GM12878 (cell line): ENCODE measurements around the gene RCAN2. TPM values are rescaled to one million over a fixed set of nuclear protein-coding genes. Genes with fewer than 3 reads are reported as not detected.

ENCODE experiments used
- GABPA ChIP-seq: IDR thresholded peaks from 2 replicates; pipeline ENCODE4 v1.6.1; 2014; ENCODE audit warnings: antibody characterized with exemption, low read depth, mild to moderate bottlenecking, inconsistent platforms
- IKZF1 ChIP-seq: fragments of 450-650 bp; conservative IDR thresholded peaks from 2 replicates; pipeline ENCODE4 v1.6.1; 2017; ENCODE audit warnings: antibody characterized with exemption, mild to moderate bottlenecking
- polyA plus RNA-seq, 11 experiments: library from polyadenylated mRNA; depleted of rRNA in 4 of 11; unstranded in 6 of 11; stranded (reverse) in 5 of 11; fragments of >200 nt; fragmentation: Nextera tagmentation in 4 of 11; fragmentation: Illumina TruSeq in 1 of 11; extraction: Ambion mirVana in 4 of 11; extraction: Trizol in 1 of 11; gene quantifications; 1 replicate in 1 of 11; 2 replicates in 10 of 11; pipeline versions ENCODE4 v1.2.1 to v1.2.3, GENCODE V29; 2011 to 2016; ENCODE audit warnings: inconsistent platforms in 2 of 11, missing spikeins in 2 of 11, low read depth in 1 of 11
- total RNA-seq, 4 experiments: library from RNA; depleted of rRNA in 3 of 4; stranded (reverse); fragments of >200 nt in 3 of 4; fragmentation: Illumina TruSeq in 1 of 4; extraction: Trizol in 1 of 4; gene quantifications; 2 replicates each; pipeline versions ENCODE4 v1.2.1 to v1.2.3, GENCODE V29; 2013 to 2021

RCAN2 gene
- total and polyA plus RNA-seq, 10 of the 15 experiments (the other 5 are each of a cell fraction or from before 2014, with no cell fraction given): 0.06 TPM; not detected in 9

DNA sequence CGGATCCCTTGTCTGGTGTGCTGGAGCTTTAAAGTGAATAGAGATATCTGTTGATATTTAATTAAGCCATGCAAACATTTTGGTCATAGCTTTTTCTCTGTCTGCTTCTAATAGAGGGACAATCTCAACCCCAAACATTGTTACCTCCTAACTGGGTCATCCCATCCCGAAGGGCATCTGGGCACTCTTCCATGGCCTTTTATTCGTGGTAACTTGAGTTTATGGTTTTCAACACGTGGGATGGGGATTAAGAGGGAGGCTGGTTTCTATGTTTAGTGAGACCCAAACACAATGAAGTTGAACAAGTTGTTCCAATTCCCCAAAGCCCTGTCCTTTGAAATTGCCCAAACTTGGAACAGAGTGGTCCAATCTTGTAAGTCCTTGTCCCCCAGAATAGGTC lies 319.1 kb downstream of the RCAN2 start (continued):
- TF ChIP-seq GABPA (no peak), IKZF1 (no peak)

Other genes with a start within 250 kb of the RCAN2 start
- not detected in 2 replicates for gene CYP39A1, start 161.4 kb upstream of the RCAN2 start, total RNA-seq (2014; rRNA removed)
- not detected in 2 replicates for gene CYP39A1, start 161.4 kb upstream of the RCAN2 start, total RNA-seq (2014; rRNA removed; fragmentation: Illumina TruSeq; extraction: Trizol)
- gene CYP39A1, start 161.4 kb upstream of the RCAN2 start, total RNA-seq (2021): not detected in 2 replicates
- not detected in 2 replicates for gene CYP39A1, start 161.4 kb upstream of the RCAN2 start, polyA plus RNA-seq (2011; rRNA removed)
- gene CYP39A1, start 161.4 kb upstream of the RCAN2 start, polyA plus RNA-seq (2014; fragmentation: Illumina TruSeq; extraction: Trizol): not detected in 2 replicates
- gene CYP39A1, start 161.4 kb upstream of the RCAN2 start, polyA plus RNA-seq (2014; fragmentation: Nextera tagmentation; extraction: Ambion mirVana): not detected
- gene CYP39A1, start 161.4 kb upstream of the RCAN2 start, polyA plus RNA-seq (2014; rRNA removed): not detected in 2 replicates
- not detected for gene CYP39A1, start 161.4 kb upstream of the RCAN2 start, polyA plus RNA-seq (2016; fragmentation: Nextera tagmentation; extraction: Ambion mirVana)
- gene SLC25A27, start 161.5 kb upstream of the RCAN2 start, total RNA-seq (2014; rRNA removed): not detected in 2 replicates
- not detected in 2 replicates for gene SLC25A27, start 161.5 kb upstream of the RCAN2 start, total RNA-seq (2014; rRNA removed; fragmentation: Illumina TruSeq; extraction: Trizol)
- gene SLC25A27, start 161.5 kb upstream of the RCAN2 start, total RNA-seq (2021): not detected in 2 replicates
- 0.33 TPM in 1 of 2 replicates, not detected in the other for gene SLC25A27, start 161.5 kb upstream of the RCAN2 start, polyA plus RNA-seq (2011; rRNA removed)
- not detected in 2 replicates for gene SLC25A27, start 161.5 kb upstream of the RCAN2 start, polyA plus RNA-seq (2014; fragmentation: Illumina TruSeq; extraction: Trizol)
- not detected for gene SLC25A27, start 161.5 kb upstream of the RCAN2 start, polyA plus RNA-seq (2014; fragmentation: Nextera tagmentation; extraction: Ambion mirVana)
- gene SLC25A27, start 161.5 kb upstream of the RCAN2 start, polyA plus RNA-seq (2014; rRNA removed): not detected in 2 replicates
- gene SLC25A27, start 161.5 kb upstream of the RCAN2 start, polyA plus RNA-seq (2016; fragmentation: Nextera tagmentation; extraction: Ambion mirVana): not detected
- gene TDRD6, start 196.4 kb upstream of the RCAN2 start, total RNA-seq (2014; rRNA removed): not detected in 2 replicates
- not detected in 2 replicates for gene TDRD6, start 196.4 kb upstream of the RCAN2 start, total RNA-seq (2014; rRNA removed; fragmentation: Illumina TruSeq; extraction: Trizol)
- gene TDRD6, start 196.4 kb upstream of the RCAN2 start, total RNA-seq (2021): not detected in 2 replicates
- not detected in 2 replicates for gene TDRD6, start 196.4 kb upstream of the RCAN2 start, polyA plus RNA-seq (2011; rRNA removed)
- not detected in 2 replicates for gene TDRD6, start 196.4 kb upstream of the RCAN2 start, polyA plus RNA-seq (2014; fragmentation: Illumina TruSeq; extraction: Trizol)
- not detected for gene TDRD6, start 196.4 kb upstream of the RCAN2 start, polyA plus RNA-seq (2014; fragmentation: Nextera tagmentation; extraction: Ambion mirVana)
- gene TDRD6, start 196.4 kb upstream of the RCAN2 start, polyA plus RNA-seq (2014; rRNA removed): not detected in 2 replicates
- not detected for gene TDRD6, start 196.4 kb upstream of the RCAN2 start, polyA plus RNA-seq (2016; fragmentation: Nextera tagmentation; extraction: Ambion mirVana)
- gene PLA2G7, start 243.9 kb upstream of the RCAN2 start, total RNA-seq (2014; rRNA removed): not detected in 2 replicates
- gene PLA2G7, start 243.9 kb upstream of the RCAN2 start, total RNA-seq (2014; rRNA removed; fragmentation: Illumina TruSeq; extraction: Trizol): not detected in 2 replicates
- gene PLA2G7, start 243.9 kb upstream of the RCAN2 start, total RNA-seq (2021): not detected in 2 replicates
- gene PLA2G7, start 243.9 kb upstream of the RCAN2 start, polyA plus RNA-seq (2011; rRNA removed): not detected in 2 replicates
- not detected in 2 replicates for gene PLA2G7, start 243.9 kb upstream of the RCAN2 start, polyA plus RNA-seq (2014; fragmentation: Illumina TruSeq; extraction: Trizol)
- not detected for gene PLA2G7, start 243.9 kb upstream of the RCAN2 start, polyA plus RNA-seq (2014; fragmentation: Nextera tagmentation; extraction: Ambion mirVana)
- not detected in 2 replicates for gene PLA2G7, start 243.9 kb upstream of the RCAN2 start, polyA plus RNA-seq (2014; rRNA removed)
- gene PLA2G7, start 243.9 kb upstream of the RCAN2 start, polyA plus RNA-seq (2016; fragmentation: Nextera tagmentation; extraction: Ambion mirVana): not detected